ENCODE measurements around the gene SIL1.

The SIL1 gene

GRCh38 chr5:139131062-139131461 lies 67.1 kb downstream of the SIL1 start:
- Histone ChIP-seq H3K4me1 (ENCODE audit: control insufficient read depth in 1 of 2, insufficient read depth in 1 of 2, low read depth in 1 of 2, low read length in 1 of 2) (no peaks in the 10 kb centered on the region), H3K9me3 (no peaks in the 10 kb centered on the region), H3K36me3 (peaks cover 15% of the 10 kb centered on the region), H3K4me3 (ENCODE audit: low read depth in 1 of 2, low read length in 1 of 2) (no peak overlapping the region), H3K27ac (no peak overlapping the region), H3K27me3 (no peaks in the 10 kb centered on the region)
- TF ChIP-seq CTCF (IDR thresholded peaks at IDR 0.05), result no peak

GRCh38 chr5:139130214-139130613 lies 68.0 kb downstream of the SIL1 start:
- Histone ChIP-seq H3K9me3 (no peaks in the 10 kb centered on the region), H3K27ac (no peak overlapping the region)

GRCh38 chr5:139126711-139127111 lies 71.5 kb downstream of the SIL1 start:
- no peaks in the 10 kb centered on the region for H3K9me3 ChIP-seq
- H3K27ac ChIP-seq, result no peak overlapping the region
- TF ChIP-seq CTCF (IDR thresholded peaks at IDR 0.05), result no peak
- peaks cover 30% of the 10 kb centered on the region for H3K36me3 ChIP-seq
- H3K4me1 ChIP-seq (ENCODE audit: control insufficient read depth in 1 of 2, insufficient read depth in 1 of 2, low read depth in 1 of 2, low read length in 1 of 2), result no peaks in the 10 kb centered on the region
- no peaks in the 10 kb centered on the region for H3K27me3 ChIP-seq
- H3K4me3 ChIP-seq (ENCODE audit: low read depth in 1 of 2, low read length in 1 of 2), result no peak overlapping the region

More at GRCh38 chr5:139130214-139130613, 68.0 kb downstream of the SIL1 start:
- Histone ChIP-seq H3K4me3 (ENCODE audit: low read depth in 1 of 2, low read length in 1 of 2) (no peak overlapping the region), H3K36me3 (peaks cover 24% of the 10 kb centered on the region), H3K4me1 (ENCODE audit: control insufficient read depth in 1 of 2, insufficient read depth in 1 of 2, low read depth in 1 of 2, low read length in 1 of 2) (no peaks in the 10 kb centered on the region), H3K27me3 (no peaks in the 10 kb centered on the region)
- no peak for TF ChIP-seq CTCF (IDR thresholded peaks at IDR 0.05)

GRCh38 chr5:139125991-139126390 lies 72.2 kb downstream of the SIL1 start:
- Histone ChIP-seq H3K27me3 (no peaks in the 10 kb centered on the region), H3K4me3 (ENCODE audit: low read depth in 1 of 2, low read length in 1 of 2) (no peak overlapping the region), H3K9me3 (no peaks in the 10 kb centered on the region), H3K36me3 (peaks cover 31% of the 10 kb centered on the region), H3K4me1 (ENCODE audit: control insufficient read depth in 1 of 2, insufficient read depth in 1 of 2, low read depth in 1 of 2, low read length in 1 of 2) (no peaks in the 10 kb centered on the region), H3K27ac (no peak overlapping the region)
- no peak for TF ChIP-seq CTCF (IDR thresholded peaks at IDR 0.05)

GRCh38 chr5:139124774-139125520 lies 73.2 kb downstream of the SIL1 start:
- Histone ChIP-seq H3K27ac (no peak overlapping the region), H3K36me3 (peaks cover 42% of the 10 kb centered on the region), H3K27me3 (no peaks in the 10 kb centered on the region), H3K4me3 (ENCODE audit: low read depth in 1 of 2, low read length in 1 of 2) (no peak overlapping the region), H3K4me1 (ENCODE audit: control insufficient read depth in 1 of 2, insufficient read depth in 1 of 2, low read depth in 1 of 2, low read length in 1 of 2) (no peaks in the 10 kb centered on the region), H3K9me3 (no peaks in the 10 kb centered on the region)
- TF ChIP-seq CTCF (IDR thresholded peaks at IDR 0.05), result no peak

Data from neutrophil (primary cell).